Right forelimb (tissue), 1 donor: ENCODE measurements around the gene SYT15.
"Not testable (repeated sequence)": the region's sequence is repeated elsewhere in the genome, so short reads cannot be mapped to it uniquely, and the experiment has no call there.

Source experiments
- DNase-seq: peaks from one replicate; pipeline ENCODE4 v3.0.0-alpha.2; 2018

The SYT15 gene

DNA sequence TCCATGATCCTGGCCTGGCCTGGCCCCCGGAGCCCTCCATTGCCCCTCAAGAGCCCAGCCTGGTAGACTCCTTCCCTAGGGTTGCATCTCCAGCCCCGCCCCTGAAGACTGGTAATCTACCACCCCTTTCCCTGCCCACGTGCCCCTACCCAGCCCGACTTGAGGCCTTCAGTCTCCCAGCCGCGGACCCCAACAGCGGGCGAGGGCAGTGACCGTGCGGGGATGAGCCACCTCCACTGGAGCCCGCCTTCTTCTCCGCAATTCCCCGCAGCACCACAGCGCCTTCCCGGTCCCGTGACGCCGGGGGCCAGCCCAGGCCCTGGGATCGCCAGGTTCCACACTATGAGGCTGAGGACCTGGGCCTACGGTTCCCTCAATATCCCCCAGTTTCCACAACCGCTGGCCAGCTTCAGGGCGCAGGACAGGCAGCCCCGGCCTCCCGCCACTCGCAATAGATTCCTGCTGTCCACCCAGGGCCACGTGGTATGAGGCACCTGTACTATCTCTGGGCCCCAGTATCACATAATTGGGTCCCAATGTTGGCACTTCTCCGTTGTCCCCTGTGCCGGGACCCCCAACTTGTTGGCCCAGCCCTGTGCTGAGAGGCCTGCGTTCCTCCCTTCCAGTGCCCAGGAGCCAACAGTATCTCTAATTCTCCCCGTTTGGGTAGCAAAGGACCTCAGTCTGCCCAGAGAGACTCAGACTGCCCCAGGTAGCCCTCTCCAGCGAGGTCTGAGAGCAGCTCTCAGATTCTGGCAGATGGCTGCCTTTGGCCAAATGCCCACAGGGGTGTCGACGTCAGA lies 21.4 kb upstream of the SYT15 start:
- DNase-seq: peak; percentile 56

GRCh38 chr10:46558122-46558391 lies 20.9 kb upstream of the SYT15 start:
- DNase-seq: no peak

- DNase-seq: no peak
Measured at GRCh38 chr10:46558392-46559185, 20.3 kb upstream of the SYT15 start.

DNA sequence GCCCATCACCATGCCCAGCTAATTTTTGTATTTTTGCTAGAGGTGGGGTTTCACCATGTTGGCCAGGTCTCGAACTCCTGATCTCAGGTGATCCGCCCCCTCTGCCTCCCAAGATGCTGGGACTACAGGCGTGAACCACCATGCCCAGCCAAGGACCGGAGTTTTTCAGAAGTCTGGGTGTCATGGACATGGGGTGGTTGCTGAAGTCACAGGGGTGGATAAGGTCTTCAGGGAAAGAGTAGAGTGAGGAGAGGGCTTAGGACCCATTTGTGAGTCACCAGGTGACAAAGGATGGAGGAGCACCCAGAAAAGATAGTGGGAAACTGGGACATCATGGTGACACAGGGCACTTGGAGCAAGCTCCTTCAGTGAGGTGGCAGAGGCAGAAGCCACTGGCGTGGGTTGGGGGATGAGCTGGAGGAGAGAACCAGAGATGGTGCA lies 19.7 kb upstream of the SYT15 start:
- no peak for DNase-seq

GRCh38 chr10:46560381-46560780 lies 18.5 kb upstream of the SYT15 start:
- DNase-seq: no peak

DNA sequence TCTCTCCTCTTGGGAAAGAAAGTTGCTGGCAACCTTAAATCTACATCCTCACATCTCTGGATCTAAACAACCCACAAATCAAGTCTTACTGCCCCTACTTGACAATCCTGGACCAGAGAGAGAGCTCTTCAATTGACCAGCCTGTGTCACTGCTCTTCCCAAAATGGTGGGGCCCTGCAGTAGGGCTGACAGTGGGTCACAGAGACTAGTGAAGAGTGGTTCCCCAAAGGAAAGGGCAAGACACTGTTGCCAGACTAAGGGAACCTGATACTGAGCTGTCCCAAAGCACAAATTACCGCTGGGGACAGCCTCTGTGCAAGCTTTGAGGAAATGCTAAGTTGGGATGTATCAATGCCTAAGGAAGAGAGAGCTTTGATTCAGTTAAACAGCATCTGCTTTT lies 18.0 kb upstream of the SYT15 start:
- DNase-seq: no peak

DNA sequence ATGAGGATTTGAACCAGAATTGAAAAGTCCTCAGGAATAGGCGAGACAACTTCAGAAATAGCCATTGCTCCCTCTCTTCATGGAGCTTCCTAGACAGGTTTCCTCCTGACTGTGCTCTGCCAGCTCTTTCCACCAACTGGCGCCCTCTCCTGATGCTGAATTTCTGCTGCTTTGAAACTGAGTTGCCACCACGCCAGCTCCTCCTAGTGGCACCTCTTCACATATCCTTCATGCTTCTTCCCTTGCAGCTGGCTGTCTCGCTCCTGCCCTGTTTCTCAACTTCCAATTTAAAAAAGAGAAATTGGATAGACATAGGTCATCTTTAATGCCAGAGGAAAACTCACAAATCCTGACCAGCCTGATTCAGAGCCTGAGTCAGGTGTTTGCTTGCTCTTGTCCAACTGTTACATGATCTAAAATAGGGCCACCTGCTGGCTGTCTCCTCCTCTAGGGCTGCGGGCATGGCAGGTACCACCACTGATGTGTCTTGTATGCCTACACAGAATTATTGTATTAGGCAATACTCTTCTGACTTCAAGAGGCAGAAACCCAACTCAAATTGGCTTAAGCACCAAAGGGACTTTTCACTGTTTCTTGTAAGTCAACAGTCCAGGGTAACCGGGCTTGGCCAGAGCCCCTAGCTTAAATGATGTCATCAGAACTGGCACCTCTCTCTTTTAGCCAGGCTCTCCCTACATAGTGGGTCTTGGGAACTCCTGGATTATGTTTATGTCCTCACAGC lies 13.2 kb upstream of the SYT15 start:
- peak; percentile 76 for DNase-seq

DNA sequence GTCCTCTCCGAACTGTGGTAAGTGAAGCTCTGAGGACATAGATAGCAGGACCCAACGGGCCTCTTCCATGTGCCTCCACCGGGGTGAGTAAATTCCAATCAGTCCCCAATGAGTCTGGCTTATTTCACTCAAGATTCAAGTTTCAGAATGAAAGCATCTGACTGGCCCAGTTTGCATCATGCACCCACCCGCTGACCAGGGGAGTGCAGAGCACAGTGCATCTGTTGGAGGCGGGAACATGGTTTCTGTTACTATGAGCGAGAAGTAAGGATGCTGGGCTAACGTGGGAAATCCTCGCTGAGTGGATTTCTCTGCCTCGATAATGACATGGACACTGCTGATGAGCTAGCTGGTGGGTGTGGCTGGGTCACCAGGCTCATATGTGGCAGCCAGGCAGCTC lies 11.8 kb upstream of the SYT15 start:
- DNase-seq: not testable (repeated sequence)

DNA sequence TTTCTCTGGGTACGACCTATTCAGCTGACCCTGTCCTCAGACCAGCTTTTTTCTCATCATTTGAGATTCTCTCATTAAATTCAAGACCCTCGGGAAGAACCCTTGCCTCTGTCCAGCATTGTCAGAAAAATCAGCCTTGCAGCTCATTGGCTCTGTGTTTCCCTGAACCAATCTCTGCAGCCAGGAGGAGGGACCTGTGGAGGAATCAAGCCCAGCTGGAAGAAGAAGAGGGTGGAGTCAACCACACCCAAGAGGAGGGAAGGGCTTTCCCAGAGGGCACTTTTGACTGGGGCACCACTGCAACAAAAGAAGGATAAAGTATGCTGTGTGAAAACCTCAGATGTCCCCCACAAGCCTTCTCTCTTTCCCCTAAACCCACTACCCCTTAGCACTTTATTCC lies 8.3 kb upstream of the SYT15 start:
- not testable (repeated sequence) for DNase-seq

GRCh38 chr10:46572765-46573164 lies 6.2 kb upstream of the SYT15 start:
- DNase-seq: peak; percentile 33

GRCh38 chr10:46573314-46573713 lies 5.6 kb upstream of the SYT15 start:
- DNase-seq: peak; percentile 17

- not testable (repeated sequence) for DNase-seq
Measured at GRCh38 chr10:46573884-46574283, 5.0 kb upstream of the SYT15 start.

GRCh38 chr10:46577624-46578473 lies 1.1 kb upstream of the SYT15 start:
- not testable (repeated sequence) for DNase-seq

DNA sequence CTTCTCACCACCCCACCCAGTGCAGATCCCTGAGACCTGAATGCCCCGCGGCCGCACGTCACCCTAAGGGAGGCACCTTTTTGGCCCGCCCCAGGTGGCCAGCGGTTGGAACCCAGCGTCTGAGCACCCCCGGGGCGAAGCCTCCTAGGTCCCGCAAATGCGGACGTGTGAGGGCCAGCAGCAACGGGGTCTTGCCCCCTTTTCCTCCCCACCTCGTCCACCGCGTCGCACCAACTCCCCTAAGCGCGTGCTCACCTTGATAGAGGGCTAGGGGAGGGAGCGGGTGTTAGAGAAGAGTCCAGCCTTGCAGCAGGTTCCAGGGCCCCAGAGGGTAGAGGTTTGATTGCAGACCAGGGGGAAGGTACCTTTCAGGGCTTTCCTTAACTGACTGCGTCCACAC lies 450 bp downstream of the SYT15 start:
- not testable (repeated sequence) for DNase-seq

GRCh38 chr10:46581997-46582396 lies 3.1 kb downstream of the SYT15 start:
- not testable (repeated sequence) for DNase-seq

DNA sequence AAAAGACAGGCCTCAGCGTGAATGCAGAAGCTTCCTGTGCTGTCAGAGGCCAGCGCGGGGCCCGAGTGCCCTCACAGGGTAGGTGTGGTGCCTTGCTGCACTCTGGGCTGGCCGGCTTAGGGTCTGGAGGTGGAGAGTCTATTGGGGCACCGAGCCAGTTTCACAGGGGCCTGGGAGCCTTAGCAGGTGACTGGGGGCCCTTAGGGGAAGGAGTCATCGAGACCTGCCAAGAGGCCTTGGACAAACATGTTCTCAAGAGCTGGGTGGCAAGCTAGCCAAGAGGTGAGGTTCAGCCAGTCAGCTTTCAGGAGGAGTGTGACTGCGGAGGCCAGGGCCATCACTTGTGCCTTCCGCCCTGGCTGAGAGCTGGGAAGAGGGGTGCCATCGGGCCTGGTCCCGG lies 3.6 kb downstream of the SYT15 start:
- DNase-seq: not testable (repeated sequence)

DNA sequence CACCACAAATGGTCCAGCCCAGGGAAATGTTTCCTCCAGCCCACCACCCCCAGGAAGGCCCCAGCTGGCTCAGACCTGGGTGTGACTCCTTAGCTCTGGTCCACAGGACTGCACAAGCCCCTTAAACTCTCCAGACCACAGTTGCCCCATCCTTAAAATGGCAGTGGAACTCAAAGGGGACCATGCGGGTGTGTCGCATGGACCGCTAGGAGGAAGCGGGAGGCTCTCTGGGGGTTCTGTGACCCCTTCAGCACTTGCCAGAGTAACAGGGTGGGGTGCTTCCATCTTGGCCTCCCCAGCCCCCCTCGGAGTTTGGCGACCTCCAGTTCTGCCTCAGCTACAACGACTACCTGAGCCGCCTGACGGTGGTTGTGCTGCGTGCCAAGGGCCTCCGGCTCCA lies 5.3 kb downstream of the SYT15 start:
- DNase-seq: peak; percentile 29

- DNase-seq: not testable (repeated sequence)
Measured at GRCh38 chr10:46585246-46585645, 6.3 kb downstream of the SYT15 start.

DNA sequence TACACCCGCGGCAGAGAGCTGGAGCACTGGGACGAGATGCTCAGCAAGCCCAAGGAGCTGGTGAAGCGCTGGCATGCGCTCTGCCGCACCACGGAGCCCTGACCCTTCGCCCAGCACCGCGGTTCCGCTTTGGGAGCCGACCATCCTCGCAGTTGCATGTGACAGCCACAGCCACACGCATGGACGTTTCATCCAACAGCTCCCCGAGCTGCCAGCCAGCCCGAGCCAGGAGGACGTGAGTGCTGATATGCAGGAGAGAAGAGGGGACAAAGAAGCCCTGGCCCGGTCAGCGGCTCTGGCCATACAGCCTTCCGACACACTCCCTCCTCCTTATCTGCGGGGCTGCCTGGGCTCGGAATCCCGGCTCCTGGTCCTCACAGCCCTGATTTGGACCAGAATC lies 8.6 kb downstream of the SYT15 start:
- not testable (repeated sequence) for DNase-seq

DNA sequence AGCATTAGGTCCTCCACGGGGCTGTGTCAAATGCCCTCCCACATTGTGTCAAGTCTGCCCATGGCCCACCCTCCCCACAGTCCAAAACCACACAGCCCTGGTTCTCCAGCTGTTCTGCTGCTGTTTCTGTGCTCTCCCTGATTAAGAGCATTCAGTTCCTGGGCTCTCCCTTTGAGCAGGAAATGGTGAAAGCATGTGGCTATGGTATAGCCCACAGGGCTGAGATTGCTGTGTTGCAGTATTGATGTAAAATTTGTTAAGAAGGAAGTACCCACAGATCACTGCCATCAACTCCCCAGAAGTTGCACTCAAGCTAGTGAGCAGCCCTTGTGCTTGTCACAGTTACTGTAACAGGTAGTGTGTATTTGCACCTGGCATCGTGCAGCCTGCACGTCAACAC lies 9.3 kb downstream of the SYT15 start:
- not testable (repeated sequence) for DNase-seq

- not testable (repeated sequence) for DNase-seq
Measured at GRCh38 chr10:46589589-46589988, 10.7 kb downstream of the SYT15 start.

DNA sequence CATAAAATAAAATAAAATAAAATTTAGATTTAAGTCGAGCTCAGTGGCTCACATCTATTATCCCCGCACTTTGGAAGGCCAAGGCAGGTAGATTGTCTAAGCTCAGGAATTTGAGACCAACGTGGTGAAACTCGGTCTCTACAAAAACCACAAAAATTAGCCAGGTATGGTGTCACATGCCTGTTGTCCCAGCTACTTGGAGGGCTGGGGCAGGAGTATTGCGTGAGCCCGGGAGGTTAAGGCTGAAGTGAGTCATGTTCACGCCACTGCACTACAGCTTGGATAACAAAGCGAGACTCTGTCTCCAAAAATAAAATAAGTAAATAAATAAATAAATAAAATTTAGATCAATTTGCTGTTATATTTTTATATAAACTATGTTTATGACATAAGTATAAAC lies 12.1 kb downstream of the SYT15 start:
- not testable (repeated sequence) for DNase-seq

GRCh38 chr10:46593307-46593706 lies 14.4 kb downstream of the SYT15 start:
- not testable (repeated sequence) for DNase-seq
